ENCODE measurements around the gene C19orf25.

Gene C19orf25

GRCh38 chr19:1478934-1479707, at the start of gene C19orf25:
TSS of gene C19orf25 (minus strand) at chr19:1479215. CDS start at chr19:1478903, 312 bp downstream.
- peak within 1 kb of the TSS; percentile 99 for H2AFZ ChIP-seq (ENCODE audit: low read length, unreplicated experiment)
- H3K27me3 ChIP-seq (ENCODE audit: insufficient read depth, low read length), result no peaks in the 10 kb centered on the region
- peak within 1 kb of the TSS; percentile 86 for H3K4me3 ChIP-seq (ENCODE audit: low read depth, low read length)
- H3K36me3 ChIP-seq (ENCODE audit: insufficient read depth, low read length), result no peaks in the 10 kb centered on the region
- H3K4me1 ChIP-seq (ENCODE audit: control insufficient read depth, insufficient read depth, low read length, unreplicated experiment), result no peaks in the 10 kb centered on the region
- peaks cover 14% of the 10 kb centered on the region for H3K79me2 ChIP-seq (ENCODE audit: control insufficient read depth, insufficient read depth, low read length, unreplicated experiment)
- H3K27ac ChIP-seq (ENCODE audit: low read depth, low read length), result no peak within 1 kb of the TSS

- Histone ChIP-seq H3K27ac (ENCODE audit: low read depth, low read length) (no peak overlapping the region), H3K4me1 (ENCODE audit: control insufficient read depth, insufficient read depth, low read length, unreplicated experiment) (no peaks in the 10 kb centered on the region), H3K4me3 (ENCODE audit: low read depth, low read length) (no peak overlapping the region), H2AFZ (ENCODE audit: low read length, unreplicated experiment) (no peak overlapping the region), H3K36me3 (ENCODE audit: insufficient read depth, low read length) (no peaks in the 10 kb centered on the region), H3K79me2 (ENCODE audit: control insufficient read depth, insufficient read depth, low read length, unreplicated experiment) (no peaks in the 10 kb centered on the region), H3K27me3 (ENCODE audit: insufficient read depth, low read length) (peaks cover 17% of the 10 kb centered on the region)
Observed at GRCh38 chr19:1527650-1528309, 48.8 kb upstream of the C19orf25 start.

- no peaks in the 10 kb centered on the region for H3K36me3 ChIP-seq (ENCODE audit: insufficient read depth, low read length)
- no peak overlapping the region for H3K27ac ChIP-seq (ENCODE audit: low read depth, low read length)
- no peaks in the 10 kb centered on the region for H3K4me1 ChIP-seq (ENCODE audit: control insufficient read depth, insufficient read depth, low read length, unreplicated experiment)
- peaks cover 17% of the 10 kb centered on the region for H3K27me3 ChIP-seq (ENCODE audit: insufficient read depth, low read length)
- no peaks in the 10 kb centered on the region for H3K79me2 ChIP-seq (ENCODE audit: control insufficient read depth, insufficient read depth, low read length, unreplicated experiment)
- H3K4me3 ChIP-seq (ENCODE audit: low read depth, low read length), result no peak overlapping the region
- no peak overlapping the region for H2AFZ ChIP-seq (ENCODE audit: low read length, unreplicated experiment)
Observed at GRCh38 chr19:1526979-1527649, 48.1 kb upstream of the C19orf25 start.

- Histone ChIP-seq H3K27me3 (ENCODE audit: insufficient read depth, low read length) (peaks cover 17% of the 10 kb centered on the region), H3K79me2 (ENCODE audit: control insufficient read depth, insufficient read depth, low read length, unreplicated experiment) (no peaks in the 10 kb centered on the region), H3K4me1 (ENCODE audit: control insufficient read depth, insufficient read depth, low read length, unreplicated experiment) (no peaks in the 10 kb centered on the region), H3K27ac (ENCODE audit: low read depth, low read length) (no peak overlapping the region), H3K36me3 (ENCODE audit: insufficient read depth, low read length) (no peaks in the 10 kb centered on the region), H2AFZ (ENCODE audit: low read length, unreplicated experiment) (no peak overlapping the region), H3K4me3 (ENCODE audit: low read depth, low read length) (no peak overlapping the region)
Observed at GRCh38 chr19:1526066-1526778, 47.2 kb upstream of the C19orf25 start.

GRCh38 chr19:1525343-1525742, 46.3 kb upstream of the C19orf25 start:
- Histone ChIP-seq H2AFZ (ENCODE audit: low read length, unreplicated experiment) (no peak overlapping the region), H3K27ac (ENCODE audit: low read depth, low read length) (no peak overlapping the region), H3K4me1 (ENCODE audit: control insufficient read depth, insufficient read depth, low read length, unreplicated experiment) (no peaks in the 10 kb centered on the region), H3K27me3 (ENCODE audit: insufficient read depth, low read length) (peaks cover 17% of the 10 kb centered on the region), H3K36me3 (ENCODE audit: insufficient read depth, low read length) (no peaks in the 10 kb centered on the region), H3K4me3 (ENCODE audit: low read depth, low read length) (no peak overlapping the region), H3K79me2 (ENCODE audit: control insufficient read depth, insufficient read depth, low read length, unreplicated experiment) (no peaks in the 10 kb centered on the region)

GRCh38 chr19:1524972-1525325, 45.9 kb upstream of the C19orf25 start:
- no peak overlapping the region for H2AFZ ChIP-seq (ENCODE audit: low read length, unreplicated experiment)
- no peak overlapping the region for H3K27ac ChIP-seq (ENCODE audit: low read depth, low read length)
- H3K4me1 ChIP-seq (ENCODE audit: control insufficient read depth, insufficient read depth, low read length, unreplicated experiment), result no peaks in the 10 kb centered on the region
- no peaks in the 10 kb centered on the region for H3K36me3 ChIP-seq (ENCODE audit: insufficient read depth, low read length)
- no peaks in the 10 kb centered on the region for H3K79me2 ChIP-seq (ENCODE audit: control insufficient read depth, insufficient read depth, low read length, unreplicated experiment)
- peaks cover 17% of the 10 kb centered on the region for H3K27me3 ChIP-seq (ENCODE audit: insufficient read depth, low read length)
- no peak overlapping the region for H3K4me3 ChIP-seq (ENCODE audit: low read depth, low read length)

- H3K27ac ChIP-seq (ENCODE audit: low read depth, low read length), result no peak overlapping the region
- no peak overlapping the region for H2AFZ ChIP-seq (ENCODE audit: low read length, unreplicated experiment)
- no peaks in the 10 kb centered on the region for H3K79me2 ChIP-seq (ENCODE audit: control insufficient read depth, insufficient read depth, low read length, unreplicated experiment)
- H3K4me1 ChIP-seq (ENCODE audit: control insufficient read depth, insufficient read depth, low read length, unreplicated experiment), result no peaks in the 10 kb centered on the region
- no peak overlapping the region for H3K4me3 ChIP-seq (ENCODE audit: low read depth, low read length)
- H3K36me3 ChIP-seq (ENCODE audit: insufficient read depth, low read length), result no peaks in the 10 kb centered on the region
- peaks cover 17% of the 10 kb centered on the region for H3K27me3 ChIP-seq (ENCODE audit: insufficient read depth, low read length)
Observed at GRCh38 chr19:1524287-1524971, 45.4 kb upstream of the C19orf25 start.

- Histone ChIP-seq H3K27me3 (ENCODE audit: insufficient read depth, low read length) (peaks cover 17% of the 10 kb centered on the region), H3K27ac (ENCODE audit: low read depth, low read length) (no peak within 1 kb of the TSS), H2AFZ (ENCODE audit: low read length, unreplicated experiment) (no peak within 1 kb of the TSS), H3K4me1 (ENCODE audit: control insufficient read depth, insufficient read depth, low read length, unreplicated experiment) (no peaks in the 10 kb centered on the region), H3K36me3 (ENCODE audit: insufficient read depth, low read length) (no peaks in the 10 kb centered on the region), H3K4me3 (ENCODE audit: low read depth, low read length) (no peak within 1 kb of the TSS), H3K79me2 (ENCODE audit: control insufficient read depth, insufficient read depth, low read length, unreplicated experiment) (no peaks in the 10 kb centered on the region)
Observed at GRCh38 chr19:1523412-1524286, 44.6 kb upstream of the C19orf25 start, which contains the start of gene PLK5. TSS of gene PLK5 (plus strand) at chr19:1524077. CDS start at chr19:1526997, 2,920 bp downstream.

GRCh38 chr19:1522838-1523237, 43.8 kb upstream of the C19orf25 start:
- Histone ChIP-seq H3K36me3 (ENCODE audit: insufficient read depth, low read length) (no peaks in the 10 kb centered on the region), H3K27me3 (ENCODE audit: insufficient read depth, low read length) (peaks cover 17% of the 10 kb centered on the region), H2AFZ (ENCODE audit: low read length, unreplicated experiment) (no peak overlapping the region)

More at GRCh38 chr19:1522838-1523237, 43.8 kb upstream of the C19orf25 start:
- H3K4me3 ChIP-seq (ENCODE audit: low read depth, low read length), result no peak overlapping the region
- H3K4me1 ChIP-seq (ENCODE audit: control insufficient read depth, insufficient read depth, low read length, unreplicated experiment), result no peaks in the 10 kb centered on the region
- no peak overlapping the region for H3K27ac ChIP-seq (ENCODE audit: low read depth, low read length)
- H3K79me2 ChIP-seq (ENCODE audit: control insufficient read depth, insufficient read depth, low read length, unreplicated experiment), result no peaks in the 10 kb centered on the region
